GM19025 (cell line): Measurements from ENCODE around the gene SKP1.

ENCODE experiments used
- ATAC-seq: cut with Tn5 transposase; IDR thresholded peaks from one replicate; pipeline ENCODE4 v1.9.1; 2021; ENCODE audit warnings: mild to moderate bottlenecking, low read depth, moderate library complexity; ENCODE audit not compliant: unreplicated experiment

The SKP1 gene

GRCh38 chr5:134131165-134131564 lies 45.6 kb downstream of the SKP1 start:
- ATAC-seq, result no peak

GRCh38 chr5:134130239-134130945 lies 46.4 kb downstream of the SKP1 start:
- no peak for ATAC-seq

DNA sequence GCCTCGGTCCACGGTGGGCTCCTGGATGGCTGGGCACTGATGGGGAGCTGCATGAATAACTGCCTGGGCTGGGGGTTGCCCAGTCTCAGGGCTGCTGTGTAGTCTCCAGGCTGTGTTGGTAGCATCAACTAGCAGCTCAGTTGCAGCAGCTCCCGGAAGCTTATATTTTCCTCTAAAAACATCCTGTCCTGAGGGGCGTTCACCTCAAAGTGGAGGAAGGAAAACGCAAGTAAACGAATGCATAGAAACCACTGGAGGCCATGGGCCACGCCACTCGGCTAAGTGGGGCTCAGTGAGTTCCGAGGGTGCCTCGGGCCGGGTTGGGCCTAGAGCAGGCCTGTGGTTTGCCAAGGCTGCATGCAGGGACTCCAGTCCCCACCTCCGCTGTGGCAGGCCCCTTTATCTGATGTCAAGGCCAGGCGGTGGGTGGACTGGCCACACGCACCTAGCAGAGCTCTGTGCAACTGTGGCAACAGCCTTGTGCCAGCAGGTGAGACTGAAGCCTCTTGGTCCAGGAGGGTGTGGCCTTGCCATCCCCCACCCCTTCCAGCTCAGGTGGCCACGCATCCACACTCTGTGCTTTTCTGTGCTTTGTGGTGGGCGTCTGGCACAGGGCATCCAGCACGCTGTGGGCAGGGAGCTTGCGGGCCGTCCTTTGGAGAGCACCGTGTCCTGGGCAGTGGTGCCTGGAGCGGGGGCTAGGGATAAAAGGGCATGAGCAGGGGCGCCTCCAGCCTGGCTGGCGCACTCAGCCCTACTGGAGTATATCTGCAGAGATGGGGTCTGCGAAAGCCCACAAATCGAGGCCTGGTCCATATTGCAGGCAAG lies 47.1 kb downstream of the SKP1 start:
- ATAC-seq, result no peak

DNA sequence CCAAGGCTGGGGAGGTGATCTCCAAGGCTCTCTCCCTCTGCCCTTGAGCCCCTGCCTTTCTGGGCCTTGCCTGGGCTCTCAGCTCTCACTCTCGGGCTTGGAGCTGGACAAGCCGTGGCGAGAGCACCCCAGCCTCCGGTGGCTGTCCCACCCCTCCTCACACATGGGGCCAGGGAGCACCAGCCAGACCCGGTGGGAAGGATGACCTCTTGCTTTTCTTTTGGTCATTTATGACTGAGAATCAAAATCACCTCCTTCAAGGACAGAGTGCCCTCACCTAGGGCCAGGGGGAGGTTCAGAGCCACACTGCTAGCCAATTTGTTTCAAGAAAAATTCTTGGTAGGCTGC lies 48.1 kb downstream of the SKP1 start:
- no peak for ATAC-seq

- ATAC-seq, result no peak
Observed at GRCh38 chr5:134127988-134128647, 48.6 kb downstream of the SKP1 start.

- peak; percentile 67 for ATAC-seq
Observed at GRCh38 chr5:134127376-134127861, 49.3 kb downstream of the SKP1 start.

DNA sequence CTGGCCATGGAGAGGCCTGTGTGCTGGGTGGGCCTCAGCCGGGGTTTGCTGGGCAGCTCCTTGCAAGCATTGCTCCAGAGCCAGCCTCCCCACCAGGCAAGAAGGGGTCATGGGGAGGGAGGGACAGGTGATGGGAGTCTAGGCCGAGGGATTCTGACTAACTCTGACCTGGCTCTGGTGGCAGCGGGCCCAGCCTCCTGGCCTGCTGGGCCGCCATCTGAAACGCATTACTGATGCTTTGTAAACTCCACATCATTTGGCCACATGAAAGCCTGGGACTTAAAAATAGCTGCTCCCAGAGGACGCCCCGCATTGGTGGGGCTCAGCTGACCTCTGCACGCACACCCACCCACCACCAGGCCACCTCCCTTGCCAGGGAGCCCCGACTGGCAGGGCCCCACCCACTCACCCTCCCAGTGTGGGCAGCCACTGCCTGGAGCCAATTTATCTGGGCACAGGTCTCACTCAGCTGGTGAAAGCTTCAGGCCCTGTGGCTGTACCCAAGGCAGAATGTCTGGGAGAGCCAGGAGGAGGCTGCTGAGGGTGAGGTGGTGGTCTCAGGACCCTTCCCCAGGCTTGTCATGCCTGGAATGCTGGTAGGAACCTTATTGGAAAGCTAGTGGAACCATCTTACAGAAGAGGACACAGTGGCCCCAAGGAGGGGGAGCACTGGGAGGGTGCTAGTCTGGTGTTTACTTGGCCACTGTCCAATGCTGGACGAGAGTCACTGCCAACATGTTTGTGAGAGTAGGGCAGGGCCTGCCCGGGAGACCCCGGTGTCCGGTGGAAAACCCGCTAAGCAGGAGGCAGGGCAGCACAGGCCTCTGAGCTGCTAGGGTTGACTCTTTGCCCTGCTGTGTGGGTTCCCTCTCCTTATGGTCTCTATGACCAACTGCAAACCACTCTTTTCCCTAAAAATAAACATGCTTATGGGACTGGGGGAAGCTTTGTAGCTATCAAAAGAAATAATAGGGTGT lies 51.4 kb downstream of the SKP1 start:
- ATAC-seq, result no peak

DNA sequence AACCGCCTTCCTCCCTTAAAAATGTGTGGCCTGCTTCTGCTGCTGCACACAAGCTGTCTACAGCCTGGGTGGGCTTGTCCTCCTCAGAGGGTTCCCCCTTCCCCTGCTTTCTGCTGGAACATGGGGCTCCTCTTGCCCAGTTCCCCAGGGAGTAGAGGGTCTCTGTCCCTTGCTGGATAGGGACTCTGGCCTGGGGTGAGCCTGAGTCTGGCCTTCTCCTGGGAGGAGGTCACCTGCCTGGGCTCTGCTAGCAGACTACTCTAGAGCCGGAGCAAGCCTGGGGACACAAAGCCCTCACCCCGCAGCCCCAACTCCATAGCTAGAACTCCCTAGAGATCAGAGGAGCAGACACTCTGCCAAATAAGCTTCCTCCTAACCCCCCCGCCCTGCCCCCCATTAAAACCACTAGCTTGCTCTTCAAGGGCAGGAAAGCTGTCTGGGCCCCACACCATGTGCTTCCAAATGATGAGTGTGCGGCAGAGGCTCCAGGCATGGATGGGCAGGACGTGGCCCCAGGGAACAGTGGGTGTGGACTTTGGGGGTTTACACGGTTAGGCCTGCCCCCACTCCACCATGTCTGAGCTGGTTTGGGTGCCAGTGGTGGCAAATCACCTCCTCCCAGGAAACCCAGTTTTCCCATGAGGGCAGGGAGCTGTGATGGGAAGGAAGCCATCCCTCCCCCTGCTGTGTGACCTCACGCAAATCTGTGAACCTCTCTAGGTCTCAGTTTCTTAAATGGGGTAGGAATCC lies 52.3 kb downstream of the SKP1 start:
- ATAC-seq, result no peak

DNA sequence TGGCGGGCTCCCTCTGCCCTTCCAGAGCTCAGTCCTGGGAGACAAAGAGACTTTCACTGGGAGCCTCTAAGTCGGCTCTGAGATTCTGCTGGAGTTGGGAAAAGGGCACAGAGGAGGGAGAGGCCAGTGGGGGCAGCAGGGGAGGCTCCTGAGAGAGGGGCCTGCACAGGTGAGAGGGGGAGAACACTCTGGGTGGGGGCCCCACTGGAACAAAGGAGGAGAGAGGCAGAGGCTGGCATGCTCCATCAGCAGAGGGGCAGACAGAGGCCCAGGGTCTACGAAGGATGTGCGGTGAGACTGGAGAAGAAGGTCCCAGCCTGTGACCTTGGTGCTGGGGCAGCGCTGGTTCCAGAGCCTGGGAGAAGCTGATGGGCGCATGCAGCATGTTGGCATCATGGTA lies 53.4 kb downstream of the SKP1 start:
- no peak for ATAC-seq

GRCh38 chr5:134122530-134122929 lies 54.2 kb downstream of the SKP1 start:
- no peak for ATAC-seq

DNA sequence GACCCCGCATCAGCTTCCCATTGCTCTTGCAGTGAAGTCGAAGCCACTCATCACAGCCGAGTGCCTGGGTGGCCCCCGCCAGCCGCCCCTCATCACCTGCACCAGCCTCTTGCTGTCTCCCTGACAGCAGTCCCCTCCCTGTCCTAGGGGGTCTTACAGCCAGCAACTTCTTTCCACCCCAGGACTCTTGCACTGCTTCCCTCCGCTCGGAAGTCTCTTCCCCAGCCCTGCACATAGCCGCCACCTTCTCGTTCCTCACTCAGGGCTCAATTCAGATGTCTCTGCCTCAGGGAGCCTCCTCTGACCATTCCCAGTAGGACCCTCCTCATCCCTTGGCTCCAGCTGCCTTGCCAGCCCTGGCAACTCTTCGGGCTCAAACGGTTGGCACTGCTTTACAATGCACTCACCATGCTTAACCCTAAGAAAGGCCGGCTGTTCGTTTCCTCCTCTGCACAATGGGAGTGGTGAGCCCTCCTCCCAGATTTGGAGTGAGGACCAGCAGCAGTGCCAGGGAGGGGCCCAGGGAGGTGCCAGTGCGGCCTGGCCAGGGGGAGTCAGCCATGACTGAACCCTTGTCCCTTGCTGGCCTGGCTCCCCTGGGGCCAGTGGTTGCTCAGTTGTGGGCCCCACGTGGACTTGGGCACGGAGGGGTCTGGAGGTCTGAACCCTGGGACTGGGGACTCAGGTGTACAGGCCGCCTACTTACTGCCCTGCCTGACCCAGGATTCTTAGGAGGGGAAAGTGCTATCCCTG lies 56.2 kb downstream of the SKP1 start:
- no peak for ATAC-seq

GRCh38 chr5:134119720-134120119 lies 57.0 kb downstream of the SKP1 start:
- no peak for ATAC-seq

DNA sequence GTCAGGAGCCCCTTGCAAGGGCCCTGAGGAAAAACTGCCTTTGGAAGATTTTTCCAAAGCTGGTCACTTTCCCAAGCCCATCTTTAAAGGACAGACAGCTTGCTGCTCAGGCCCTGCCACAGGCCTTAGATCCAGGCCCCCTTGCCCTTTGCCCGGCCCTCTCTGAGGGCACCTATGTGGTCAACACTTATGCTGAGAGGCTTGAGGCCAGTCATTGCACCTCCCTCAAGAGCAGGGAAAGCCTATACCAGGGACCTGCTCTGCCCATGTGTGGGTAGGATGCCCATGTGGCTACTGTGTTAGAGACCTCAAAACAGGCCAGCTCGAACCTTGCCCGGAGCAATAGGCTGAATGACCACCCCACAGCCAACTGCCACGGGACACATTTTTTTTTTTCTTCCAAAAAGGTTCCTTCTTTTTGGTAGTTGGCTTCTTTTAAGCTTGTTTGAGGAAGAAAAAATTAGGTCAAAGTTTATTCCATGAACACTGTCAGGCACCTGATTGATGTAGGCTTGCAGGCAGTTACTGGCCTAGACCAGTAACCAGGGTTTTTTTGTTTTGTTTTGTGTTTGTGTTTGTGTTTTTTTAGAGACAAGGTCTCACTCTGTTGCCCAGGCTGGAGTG lies 58.4 kb downstream of the SKP1 start:
- no peak for ATAC-seq

GRCh38 chr5:134116789-134117761 lies 59.7 kb downstream of the SKP1 start:
- no peak for ATAC-seq

DNA sequence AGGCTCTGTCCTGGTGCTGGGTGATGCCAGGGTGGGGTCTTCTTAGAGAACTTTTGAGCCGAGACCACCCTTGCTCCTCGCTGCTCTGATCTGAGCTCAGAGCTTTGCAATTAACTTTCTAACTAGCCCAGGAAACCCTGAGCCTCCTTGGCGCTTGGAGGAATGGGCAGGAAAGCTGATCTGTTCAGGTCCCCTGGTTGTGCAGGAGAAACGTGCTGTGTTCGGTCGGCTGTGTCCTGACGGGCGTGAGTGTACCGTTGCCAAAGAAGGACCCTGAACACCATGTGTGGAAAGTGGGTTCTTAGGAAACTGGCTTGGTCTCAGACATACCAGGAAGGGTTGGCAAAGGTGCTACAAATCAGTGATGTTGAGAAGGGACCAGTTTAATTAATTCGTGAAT lies 60.5 kb downstream of the SKP1 start:
- no peak for ATAC-seq

DNA sequence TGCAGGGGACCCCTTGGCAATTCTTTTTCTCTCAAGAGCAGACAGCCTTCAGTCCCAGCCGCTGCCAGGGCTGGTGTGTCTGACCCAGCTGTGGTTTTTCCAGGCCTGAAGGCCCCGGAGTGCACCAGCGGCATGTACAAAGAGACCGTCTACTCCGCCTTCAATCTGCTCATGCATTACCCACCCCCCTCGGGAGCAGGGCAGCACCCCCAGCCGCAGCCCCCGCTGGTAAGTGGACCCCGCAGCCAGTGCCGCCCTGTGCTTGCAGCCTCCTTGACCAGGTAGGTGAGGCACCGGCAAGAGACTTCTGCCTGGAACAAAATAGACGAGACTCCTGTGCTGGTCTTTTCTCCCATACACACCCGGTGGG lies 61.0 kb downstream of the SKP1 start:
- ATAC-seq, result no peak
